Heart left ventricle (tissue), 13 donors: ENCODE data around the gene PPP2R3A.

Source experiments
- POLR2A ChIP-seq, 2 donors: fragments of 450-650 bp; IDR thresholded peaks; one replicate each; pipeline ENCODE4 v1.6.1; 2017; ENCODE audit warnings: antibody characterized with exemption in 2 of 2, mild to moderate bottlenecking in 2 of 2, moderate library complexity in 2 of 2
- TF ChIP-seq, protein P1 (sequence below), 12 donors: fragments of 200-600 bp; sonication (generic) in 4 of 12; IDR thresholded peaks; one replicate each; pipeline versions ENCODE4 v1.5.0 to v1.8.0; 2018 to 2022; ENCODE audit warnings: antibody characterized with exemption in 12 of 12, mild to moderate bottlenecking in 5 of 12
- donor health status: ischemic (EF 13 %, LVEDD 7.1; RV severe dilation, severe dysfunction).
- donor health status: DM: no; HTN: yes; CAD: no.
- donor health status: DM: no; HTN: no; CAD: no.
- donor health status: ischemic (EF 25% LVEDD 6.9; RV normal size, moderate dysfunction).
- donor health status: ischemic (EF 25% LVEDD 5.7; RV mildly dilated, moderate dysfunction).
- donor health status: ischemic (EF 35%, LVEDD 5.7; RV mildly dilated, moderate dysfunction).
- donor health status: nonischemic (EF 11% LVEDD 7.7; RV severe dilation, severe dysfunction).
- donor health status: DM: yes; HTN: yes; CAD: no.
- donor health status: PGD.
- donor health status: ischemic (EF 29% LVEDD 5.4; RV normal size, mild dysfunction).
- donor health status: nonischemic (EF 23%, LVEDD 6.1; RV moderate dilation, normal function).

DNA sequence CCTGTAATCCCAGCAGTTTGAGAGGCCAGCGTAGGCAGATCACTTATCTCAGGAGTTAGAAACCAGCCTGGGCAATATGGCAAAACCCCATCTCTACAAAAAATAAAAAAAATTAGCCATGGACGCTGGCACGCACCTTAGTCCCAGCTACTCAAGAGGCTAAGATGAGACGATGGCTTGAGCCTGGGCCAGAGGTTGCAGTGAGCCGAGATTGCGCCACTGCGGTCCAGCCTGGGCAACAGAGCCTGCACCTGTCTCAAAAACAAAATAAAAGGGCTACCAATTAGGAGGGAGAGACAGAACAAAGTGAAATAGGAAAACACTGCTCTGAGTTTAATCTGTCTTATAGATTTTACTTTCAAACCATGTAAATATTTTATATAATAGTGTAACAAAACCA is 196.8 kb downstream of the PPP2R3A start:
- TF ChIP-seq, protein P1, sequence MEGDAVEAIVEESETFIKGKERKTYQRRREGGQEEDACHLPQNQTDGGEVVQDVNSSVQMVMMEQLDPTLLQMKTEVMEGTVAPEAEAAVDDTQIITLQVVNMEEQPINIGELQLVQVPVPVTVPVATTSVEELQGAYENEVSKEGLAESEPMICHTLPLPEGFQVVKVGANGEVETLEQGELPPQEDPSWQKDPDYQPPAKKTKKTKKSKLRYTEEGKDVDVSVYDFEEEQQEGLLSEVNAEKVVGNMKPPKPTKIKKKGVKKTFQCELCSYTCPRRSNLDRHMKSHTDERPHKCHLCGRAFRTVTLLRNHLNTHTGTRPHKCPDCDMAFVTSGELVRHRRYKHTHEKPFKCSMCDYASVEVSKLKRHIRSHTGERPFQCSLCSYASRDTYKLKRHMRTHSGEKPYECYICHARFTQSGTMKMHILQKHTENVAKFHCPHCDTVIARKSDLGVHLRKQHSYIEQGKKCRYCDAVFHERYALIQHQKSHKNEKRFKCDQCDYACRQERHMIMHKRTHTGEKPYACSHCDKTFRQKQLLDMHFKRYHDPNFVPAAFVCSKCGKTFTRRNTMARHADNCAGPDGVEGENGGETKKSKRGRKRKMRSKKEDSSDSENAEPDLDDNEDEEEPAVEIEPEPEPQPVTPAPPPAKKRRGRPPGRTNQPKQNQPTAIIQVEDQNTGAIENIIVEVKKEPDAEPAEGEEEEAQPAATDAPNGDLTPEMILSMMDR (IDR thresholded peaks at IDR 0.05): no peak
- TF ChIP-seq POLR2A (IDR thresholded peaks at IDR 0.05): no peak
